Stimulated activated CD4-positive, alpha-beta T cell treated with anti-CD3 and anti-CD28 coated beads, Interleukin-1b, Interleukin-23, amount 100 ng/mL, for 48 hours (primary cell): Measurements from ENCODE around the gene ADAMTSL1.

ENCODE experiments used
- DNase-seq: peaks from one replicate; pipeline ENCODE4 v3.0.0-alpha.2; 2020

ADAMTSL1 gene

DNA sequence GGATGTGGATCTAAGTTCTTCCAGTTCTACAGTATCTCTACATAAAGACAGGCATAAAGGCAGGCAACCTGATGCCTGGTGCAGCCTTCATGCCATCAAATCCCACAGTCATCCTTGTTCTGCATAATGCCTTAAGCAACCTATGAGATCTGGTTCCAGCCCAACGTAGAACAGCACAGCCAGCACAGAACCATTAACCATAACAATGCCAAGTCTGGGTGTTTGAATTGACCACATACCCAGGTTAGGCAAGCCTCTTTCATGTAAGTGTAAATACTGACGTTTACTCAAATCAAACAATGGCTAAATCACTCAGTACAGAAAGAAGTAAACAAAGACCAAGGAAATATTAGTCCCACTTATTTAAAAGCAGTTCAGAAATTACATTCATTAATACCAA lies 195.0 kb downstream of the ADAMTSL1 start:
- DNase-seq = no peak

DNA sequence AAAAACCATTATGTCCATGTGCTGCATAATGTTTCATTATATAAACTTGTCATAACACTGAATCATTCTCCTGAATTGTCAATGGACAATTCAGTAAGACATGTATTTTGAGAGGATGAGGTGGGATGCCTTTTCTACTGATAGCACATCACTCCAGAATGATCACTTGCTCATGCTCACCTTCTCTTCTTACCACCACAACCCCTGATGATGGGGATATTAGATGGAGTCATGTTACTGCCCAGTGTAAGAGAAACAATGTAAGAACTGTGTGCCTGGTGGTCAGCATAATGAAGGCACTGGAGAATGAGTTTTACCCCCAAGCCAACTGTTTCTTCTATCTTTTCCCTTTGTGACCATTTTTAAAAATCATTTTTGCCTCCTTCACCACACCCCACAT lies 198.8 kb downstream of the ADAMTSL1 start:
- DNase-seq = no peak

DNA sequence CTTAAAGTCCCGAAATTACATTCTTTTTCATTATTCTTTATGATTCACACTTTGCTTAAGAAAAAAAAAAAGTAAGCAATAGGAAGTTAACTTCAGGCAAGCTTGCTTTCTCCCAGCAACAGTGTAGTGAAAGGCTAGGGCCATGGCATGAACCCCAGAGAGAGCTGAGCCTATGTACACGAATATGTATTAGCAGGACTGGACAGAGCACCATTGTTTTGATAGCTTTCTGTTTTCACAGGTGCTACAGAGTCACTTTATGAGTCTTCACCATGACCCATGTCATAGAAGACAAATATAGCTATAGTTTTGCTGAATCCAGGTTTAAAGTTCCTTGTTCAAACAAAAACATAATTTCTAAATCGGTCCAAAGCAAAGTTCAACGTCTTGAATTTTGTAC lies 199.2 kb downstream of the ADAMTSL1 start:
- no peak for DNase-seq

DNA sequence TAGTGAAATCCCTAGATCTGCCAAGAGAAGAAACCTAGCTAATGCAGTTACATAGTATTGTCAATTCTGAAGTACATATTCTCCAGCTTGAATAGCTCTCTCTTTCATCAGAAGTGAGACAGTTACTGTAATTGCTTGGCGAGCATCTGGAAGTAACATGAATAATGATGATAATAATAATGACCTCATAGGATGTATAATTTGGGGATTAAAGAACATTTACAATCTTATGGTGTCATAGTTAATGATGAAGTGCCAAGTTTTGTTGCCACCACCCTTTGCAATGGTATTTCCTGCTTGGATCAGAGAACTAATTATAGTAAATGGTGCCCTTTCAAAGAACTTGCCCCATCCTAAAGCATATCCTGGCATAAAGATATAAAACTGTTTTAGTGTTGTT lies 201.4 kb downstream of the ADAMTSL1 start:
- no peak for DNase-seq

DNA sequence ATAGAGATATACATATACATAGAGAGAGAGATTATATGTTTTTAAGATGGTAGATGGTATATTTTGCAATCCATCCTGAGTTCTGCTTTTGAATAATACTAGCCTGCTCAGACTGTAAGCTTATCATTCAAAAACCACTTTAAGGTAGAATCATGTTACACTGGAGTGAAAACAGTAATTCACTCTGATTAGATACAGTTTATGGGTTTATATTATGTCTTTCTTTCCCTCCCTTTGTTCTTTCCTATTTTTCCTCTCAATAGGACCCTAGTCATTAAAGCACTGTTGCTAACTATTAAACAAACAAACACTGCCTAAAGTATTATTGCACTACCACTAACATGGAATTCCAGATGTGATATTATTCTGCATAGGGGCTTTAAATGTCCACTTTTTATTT lies 202.0 kb downstream of the ADAMTSL1 start:
- no peak for DNase-seq

DNA sequence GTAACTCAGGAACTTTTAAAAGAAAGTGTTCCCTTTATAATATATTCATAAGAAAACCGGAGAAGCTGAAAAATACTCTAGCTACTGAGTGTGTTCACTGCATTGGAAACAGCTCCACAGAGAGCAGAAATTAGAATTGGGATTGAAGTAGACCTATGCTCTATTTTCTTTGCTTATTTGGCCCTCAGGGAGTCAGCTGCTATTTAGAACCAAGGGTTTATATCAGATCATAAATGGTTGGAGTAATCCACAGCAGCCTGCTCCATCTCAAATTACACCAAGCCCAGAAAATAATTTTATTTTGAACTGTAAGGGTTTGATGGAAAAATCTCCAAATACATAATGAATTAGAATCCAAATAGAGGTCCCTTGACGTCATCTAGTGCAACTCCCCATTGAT lies 202.6 kb downstream of the ADAMTSL1 start:
- no peak for DNase-seq

- DNase-seq = no peak
Measured at GRCh38 chr9:18678821-18679590, 205.1 kb downstream of the ADAMTSL1 start.

GRCh38 chr9:18682907-18683306 lies 209.0 kb downstream of the ADAMTSL1 start:
- no peak for DNase-seq

DNA sequence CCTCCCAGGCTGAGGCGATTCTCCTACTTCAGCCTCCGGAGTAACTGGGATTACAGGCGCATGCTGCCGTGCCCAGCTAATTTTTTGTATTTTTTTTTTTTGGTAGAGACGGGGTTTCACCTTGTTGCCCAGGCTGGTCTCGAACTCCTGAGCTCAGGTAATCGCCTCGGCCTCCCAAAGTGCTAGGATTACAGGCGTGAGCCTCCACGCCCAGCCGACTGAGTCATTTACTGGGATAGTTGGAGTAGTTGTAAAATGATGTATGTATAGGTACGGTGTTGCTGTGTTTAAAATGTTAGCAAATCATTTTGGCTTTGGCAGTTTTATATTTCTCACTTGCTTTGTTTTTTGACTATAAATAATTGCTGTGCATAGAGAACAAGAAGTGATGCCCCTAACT lies 209.4 kb downstream of the ADAMTSL1 start:
- no peak for DNase-seq

GRCh38 chr9:18683851-18684250 lies 209.9 kb downstream of the ADAMTSL1 start:
- no peak for DNase-seq

GRCh38 chr9:18684593-18685317 lies 210.8 kb downstream of the ADAMTSL1 start:
- no peak for DNase-seq

GRCh38 chr9:18688581-18689565 lies 214.9 kb downstream of the ADAMTSL1 start:
- no peak for DNase-seq

- no peak for DNase-seq
Measured at GRCh38 chr9:18689921-18690320, 216.0 kb downstream of the ADAMTSL1 start.

GRCh38 chr9:18692268-18692667 lies 218.3 kb downstream of the ADAMTSL1 start:
- no peak for DNase-seq

- no peak for DNase-seq
Measured at GRCh38 chr9:18692962-18693361, 219.0 kb downstream of the ADAMTSL1 start.

GRCh38 chr9:18694959-18695668 lies 221.2 kb downstream of the ADAMTSL1 start:
- no peak for DNase-seq

- no peak for DNase-seq
Measured at GRCh38 chr9:18698992-18699391, 225.0 kb downstream of the ADAMTSL1 start.

DNA sequence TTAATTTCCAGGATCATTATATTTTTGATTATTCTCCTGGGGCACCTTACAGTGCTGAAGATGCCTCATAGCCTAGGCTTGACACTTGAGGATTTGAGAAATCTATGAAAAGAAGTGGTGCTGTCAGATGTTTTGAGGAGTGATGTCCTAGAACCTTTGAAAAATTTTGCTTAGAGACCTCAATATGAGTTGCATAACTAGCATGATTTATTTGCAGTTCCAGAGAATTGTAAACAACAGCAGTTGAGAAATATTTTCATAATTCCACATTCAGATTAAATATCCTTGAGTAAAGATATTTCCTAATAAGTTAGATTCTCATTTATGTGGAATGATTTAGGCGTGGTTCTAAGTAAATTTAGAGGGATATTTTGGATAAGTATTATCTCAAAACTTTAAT lies 225.8 kb downstream of the ADAMTSL1 start:
- no peak for DNase-seq

GRCh38 chr9:18700714-18701113 lies 226.8 kb downstream of the ADAMTSL1 start:
- no peak for DNase-seq

DNA sequence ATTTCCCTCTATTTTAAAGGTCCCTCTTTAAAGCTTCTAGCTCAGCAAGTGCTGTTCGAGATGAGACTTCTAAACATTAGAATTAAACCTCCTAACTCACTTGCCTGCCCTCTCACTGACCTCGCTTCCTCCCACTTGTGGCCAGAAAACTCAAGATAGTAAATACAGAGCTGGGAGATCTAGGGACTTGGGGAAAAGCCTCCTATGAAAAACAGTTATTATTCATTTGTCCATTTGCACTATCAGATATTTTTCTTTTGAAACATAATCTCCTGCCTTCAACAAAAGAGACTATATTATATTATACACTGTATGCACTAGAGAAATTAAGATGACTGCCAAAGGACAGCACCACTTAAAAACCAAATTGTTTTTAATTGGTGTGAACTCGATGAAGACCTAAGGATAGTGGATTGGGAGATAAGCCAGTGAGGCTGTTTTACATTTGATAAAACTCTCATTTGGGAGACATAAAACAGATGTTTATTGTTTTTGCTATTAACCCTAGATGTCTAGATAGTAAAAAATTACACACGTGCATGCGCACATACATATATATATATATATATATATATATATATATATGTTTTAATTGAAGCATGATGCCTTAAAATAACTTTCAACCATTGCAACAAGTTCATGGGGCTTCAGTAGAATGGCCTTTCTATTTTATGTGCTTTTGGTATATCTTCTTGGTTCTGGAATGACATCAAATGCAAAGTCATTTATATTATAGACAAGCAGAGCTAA lies 229.4 kb downstream of the ADAMTSL1 start:
- no peak for DNase-seq

- DNase-seq = no peak
Measured at GRCh38 chr9:18703901-18704379, 230.0 kb downstream of the ADAMTSL1 start.
